GM18511 (cell line): ENCODE data around the gene RAD1.
A peak's percentile ranks its signal among the peaks of the same experiment; 100 is the strongest.

Source experiments
- ATAC-seq: cut with Tn5 transposase; IDR thresholded peaks from one replicate; pipeline ENCODE4 v1.9.1; 2021; ENCODE audit warnings: mild to moderate bottlenecking, moderate library complexity; ENCODE audit not compliant: unreplicated experiment

Gene RAD1

DNA sequence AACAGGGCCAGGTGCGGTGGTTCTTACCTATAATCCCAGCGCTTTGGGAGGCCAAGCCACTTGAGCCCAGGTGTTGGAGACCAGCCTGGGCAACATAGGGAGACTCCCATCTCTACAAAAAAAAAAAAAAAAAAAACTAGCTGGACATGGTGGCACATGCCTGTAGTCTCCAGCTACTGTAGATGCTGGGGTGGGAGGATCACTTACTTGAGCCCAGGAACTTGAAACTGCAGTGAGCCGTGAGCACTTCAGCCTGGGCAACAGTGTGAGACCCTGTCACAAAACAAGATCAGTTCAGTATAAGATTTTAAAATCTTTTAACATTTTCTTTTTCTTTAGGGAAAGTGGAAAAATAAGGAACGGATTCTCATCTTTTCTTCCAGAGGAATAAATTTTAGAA lies 2.7 kb upstream of the RAD1 start:
- no peak for ATAC-seq

DNA sequence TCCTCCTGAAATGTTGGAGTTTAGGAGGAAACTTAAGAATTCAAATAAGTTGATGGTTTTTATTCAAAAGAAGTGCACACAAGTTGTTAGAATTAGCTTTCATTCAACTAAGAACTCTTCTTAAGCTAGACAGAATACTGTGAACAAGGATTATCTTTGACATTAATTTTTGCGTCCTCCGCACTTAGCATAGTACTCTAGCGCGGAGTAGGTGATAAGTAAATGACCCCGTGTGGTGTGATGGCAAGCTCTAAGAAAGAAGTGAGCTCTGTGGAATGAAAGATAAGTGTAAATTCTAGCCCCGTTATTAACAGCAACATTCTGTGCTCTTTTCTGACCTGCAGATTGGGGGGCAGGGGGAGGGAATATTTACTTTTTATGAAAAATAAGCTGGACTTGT lies 1.2 kb upstream of the RAD1 start:
- no peak for ATAC-seq

DNA sequence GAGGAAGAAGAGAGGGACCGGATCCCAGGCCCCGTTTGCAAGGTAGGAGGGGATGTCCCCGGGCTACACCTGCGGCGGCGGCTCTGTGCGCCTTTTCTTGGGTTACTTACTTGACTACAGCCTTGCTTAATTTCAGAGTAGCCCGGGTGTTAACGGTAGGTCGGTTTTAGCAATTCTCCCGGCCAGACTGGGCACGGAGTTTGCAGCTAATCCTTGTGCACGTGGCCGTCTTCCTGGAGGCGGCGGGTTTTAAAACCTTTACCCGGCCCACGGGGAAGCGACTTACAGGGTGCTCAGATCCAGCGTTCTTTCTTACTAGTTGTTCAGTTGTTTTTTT lies 520 bp upstream of the RAD1 start:
- peak; percentile 8 for ATAC-seq

DNA sequence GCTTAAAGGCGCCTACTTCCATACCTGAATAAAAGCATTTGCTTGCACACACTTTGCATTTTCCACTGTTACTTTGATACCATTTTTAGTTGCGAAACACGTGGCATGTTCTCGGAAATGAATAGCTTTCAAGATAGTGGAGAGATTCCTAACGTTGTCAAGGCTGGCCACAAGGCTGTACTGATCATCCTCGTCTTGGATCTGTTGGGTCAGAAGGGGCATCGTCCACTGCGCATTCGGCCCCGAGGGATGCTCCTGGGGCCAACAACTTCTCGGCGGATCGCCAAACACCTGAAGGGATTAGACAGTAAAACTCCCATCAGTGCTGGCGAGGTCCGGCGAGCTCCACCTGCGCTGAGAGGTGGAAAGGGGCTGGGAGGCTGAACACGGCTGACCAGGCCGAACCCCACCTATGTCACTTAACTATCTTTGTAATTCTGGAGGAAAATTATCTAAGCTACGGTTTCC lies 599 bp downstream of the RAD1 start:
- ATAC-seq, result peak; percentile 23

DNA sequence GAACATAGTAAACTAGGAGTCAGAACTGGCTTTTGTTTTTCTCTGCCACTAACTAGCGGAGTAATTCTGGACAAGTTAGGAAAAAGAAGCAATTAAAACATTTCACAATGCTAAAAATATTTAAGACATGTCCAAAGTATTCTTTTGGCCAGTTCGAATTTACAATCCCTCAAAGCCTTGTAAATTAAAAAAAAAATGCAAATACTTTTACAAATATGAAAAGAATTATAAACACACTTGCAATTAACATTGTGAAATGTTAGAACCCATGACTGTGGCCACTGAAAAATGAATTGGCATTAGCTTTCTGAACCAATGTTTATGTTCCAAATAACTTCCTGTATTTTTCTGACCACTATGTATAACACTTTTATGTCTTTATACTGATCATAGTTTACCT lies 2.2 kb downstream of the RAD1 start:
- no peak for ATAC-seq

DNA sequence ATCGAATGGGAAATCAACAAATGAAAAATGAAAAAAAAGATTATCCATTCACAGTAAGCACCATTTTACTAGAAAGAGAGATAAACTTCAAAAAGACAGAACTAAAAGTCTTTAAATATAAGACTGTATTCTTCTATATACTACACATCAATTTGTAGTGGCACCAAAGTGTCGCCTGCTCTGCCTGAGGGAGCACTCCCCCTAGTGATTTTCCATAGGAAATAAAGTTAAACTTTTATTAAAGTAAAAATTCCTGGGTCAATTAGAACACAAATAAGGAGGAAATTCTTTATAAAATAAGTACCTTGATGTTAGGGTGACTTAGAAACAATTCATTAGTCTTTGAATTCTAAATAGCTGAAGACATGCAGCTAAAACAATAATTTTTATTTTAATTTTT lies 9.7 kb downstream of the RAD1 start:
- ATAC-seq, result no peak

DNA sequence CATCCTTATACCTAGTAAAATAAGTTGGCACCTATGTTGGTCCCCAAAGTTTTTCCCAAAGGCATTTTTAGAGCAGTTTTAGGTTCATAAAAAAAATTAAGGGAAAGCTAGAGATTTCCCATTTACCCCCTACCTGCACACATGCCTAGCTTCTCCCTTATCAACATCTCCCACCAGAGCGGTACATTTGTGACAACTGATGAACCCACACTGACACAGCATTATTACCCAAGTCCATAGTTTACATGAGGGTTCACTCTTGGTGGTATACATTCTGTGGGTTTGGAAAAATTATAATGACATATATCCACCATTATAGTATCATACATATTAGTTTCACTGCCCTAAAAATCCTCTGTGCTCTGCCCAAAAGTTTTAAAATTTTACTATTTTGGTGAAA lies 12.0 kb downstream of the RAD1 start:
- ATAC-seq, result no peak

DNA sequence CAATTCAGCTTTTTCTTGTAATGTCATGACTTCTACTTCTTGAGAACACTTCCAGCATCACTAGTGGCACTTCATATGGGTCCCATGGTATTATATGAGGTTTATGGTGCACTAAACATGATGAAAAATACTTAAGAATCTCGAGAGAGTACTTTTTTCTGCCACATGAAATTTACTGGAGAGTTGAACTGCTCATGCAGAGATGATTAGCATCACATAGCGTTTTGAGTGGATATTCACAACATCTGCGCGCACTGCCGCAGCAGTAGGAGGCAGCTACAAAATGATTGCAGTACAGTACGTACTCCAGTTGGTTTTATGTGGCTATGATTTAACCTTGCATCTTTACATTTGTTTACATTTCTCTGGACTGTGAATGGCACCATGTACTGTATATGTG lies 14.7 kb downstream of the RAD1 start:
- no peak for ATAC-seq

DNA sequence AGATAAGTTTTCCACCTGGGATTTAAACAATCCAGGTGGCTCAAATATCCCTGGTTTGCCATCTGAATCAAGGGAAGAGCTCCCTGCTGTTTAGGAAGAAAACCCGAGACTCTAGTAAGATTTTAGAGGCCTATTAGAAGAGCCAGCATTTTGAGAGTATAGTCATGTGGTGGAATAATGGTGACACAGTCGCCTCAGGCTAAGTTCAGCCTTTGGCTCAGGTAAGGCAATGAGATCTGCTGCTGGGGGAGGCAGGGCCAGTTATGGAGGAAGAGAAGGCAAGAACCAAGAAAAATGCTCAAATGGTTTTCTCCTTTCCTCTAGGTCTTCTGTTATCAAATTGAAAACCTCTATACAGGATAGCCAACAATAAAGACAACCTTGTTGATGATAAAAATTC lies 16.2 kb downstream of the RAD1 start:
- ATAC-seq, result no peak

DNA sequence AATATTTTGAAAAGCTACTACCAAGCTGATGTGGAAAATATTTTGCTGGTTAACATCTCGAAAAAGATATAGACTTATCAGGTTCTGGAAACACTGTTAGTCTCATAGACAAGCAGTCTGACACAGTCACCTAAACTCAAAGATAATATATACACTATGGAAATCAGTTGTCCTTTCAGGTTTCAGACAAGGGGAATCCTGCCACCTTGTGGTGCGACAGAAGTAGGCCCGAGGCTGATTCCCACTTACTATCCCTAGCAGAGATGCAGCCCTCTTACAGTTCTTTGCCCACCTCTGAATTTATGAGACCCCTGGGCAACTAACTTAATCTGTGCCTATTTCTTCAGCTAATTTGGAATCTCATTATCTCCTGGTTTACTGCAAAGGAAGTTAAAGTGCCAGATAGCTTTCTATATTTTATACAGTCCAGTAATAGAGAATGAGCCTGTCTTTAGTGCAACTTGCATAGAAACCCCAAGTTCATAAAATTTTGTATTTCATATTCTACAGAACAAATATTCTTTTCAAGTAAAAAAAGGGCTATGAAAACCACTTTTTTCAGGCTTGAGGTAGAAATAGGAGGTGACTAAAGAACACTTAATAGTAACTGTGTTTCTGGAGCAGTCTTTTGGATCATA lies 16.9 kb downstream of the RAD1 start:
- ATAC-seq, result peak; percentile 94

DNA sequence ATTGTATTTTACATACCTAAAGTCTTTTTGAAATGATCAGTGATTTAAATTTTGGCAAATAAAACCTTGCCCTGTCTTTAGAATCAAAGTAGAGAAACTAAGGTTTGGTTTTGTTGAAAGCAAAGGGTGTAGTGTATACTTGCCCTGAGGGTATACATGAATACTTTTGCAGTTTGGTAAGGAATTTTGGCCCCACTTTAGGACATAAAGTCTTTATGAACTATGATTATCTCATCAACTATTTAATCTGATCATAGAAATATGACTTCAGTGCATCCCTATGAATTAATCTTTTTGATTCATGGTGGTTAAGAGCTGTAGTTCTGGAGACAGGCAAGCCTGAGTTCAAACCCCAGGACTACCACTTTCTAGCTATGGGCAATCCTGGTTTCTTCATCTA lies 17.7 kb downstream of the RAD1 start:
- ATAC-seq, result no peak

DNA sequence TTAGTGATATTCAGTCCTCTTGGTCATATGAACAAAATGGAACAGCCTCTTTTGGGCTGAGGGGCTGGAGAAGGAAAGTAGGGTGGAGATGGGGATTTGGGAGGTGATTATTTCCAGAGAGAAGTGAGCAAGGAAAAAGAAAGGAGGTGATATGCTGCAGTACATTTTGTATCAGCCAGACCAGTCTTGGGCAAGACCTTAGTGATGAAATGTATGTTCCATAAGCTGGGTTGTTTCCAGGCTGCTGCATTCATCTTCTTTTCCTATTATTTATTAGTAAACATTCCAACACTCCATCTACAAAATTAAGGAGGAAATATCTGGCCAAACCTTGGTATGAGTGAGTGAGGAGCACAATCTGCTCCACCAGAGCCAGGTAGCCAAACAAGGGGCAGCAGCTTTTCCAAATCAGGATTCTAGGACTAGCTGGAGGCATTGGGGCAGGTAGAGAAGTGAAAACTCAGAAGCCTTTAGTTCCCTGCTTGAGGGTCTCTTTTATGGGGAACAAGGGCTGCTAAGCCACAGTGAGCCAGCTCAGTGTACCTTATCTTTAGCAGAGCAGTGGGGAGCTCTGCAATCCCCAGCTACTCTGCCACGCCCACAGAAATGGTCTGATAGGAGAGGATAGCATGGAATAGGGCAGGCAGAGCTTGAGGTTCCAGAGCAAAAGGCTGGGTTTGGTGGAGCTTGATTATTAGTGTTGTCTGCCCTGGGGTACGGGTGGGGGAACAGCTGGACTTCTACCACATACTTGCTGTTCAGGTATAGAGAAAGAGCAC lies 19.5 kb downstream of the RAD1 start:
- no peak for ATAC-seq

DNA sequence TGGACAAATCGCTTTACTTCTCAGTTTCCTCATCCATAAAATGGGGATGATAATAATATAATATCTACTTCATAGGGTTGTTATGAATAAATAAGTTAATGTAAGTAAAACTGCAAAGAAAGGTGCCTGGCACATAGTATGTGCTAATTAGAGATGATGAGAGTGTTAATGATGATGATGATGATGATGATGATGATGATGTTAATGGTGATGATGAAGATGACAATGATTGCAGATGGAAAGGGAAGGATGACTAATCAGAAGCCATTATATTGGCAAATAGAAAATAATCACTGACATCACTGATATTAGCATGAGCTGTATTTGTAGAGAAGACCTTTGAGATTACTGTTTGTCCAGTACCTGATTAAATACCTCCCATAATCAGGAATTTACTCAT lies 20.6 kb downstream of the RAD1 start:
- ATAC-seq, result no peak

DNA sequence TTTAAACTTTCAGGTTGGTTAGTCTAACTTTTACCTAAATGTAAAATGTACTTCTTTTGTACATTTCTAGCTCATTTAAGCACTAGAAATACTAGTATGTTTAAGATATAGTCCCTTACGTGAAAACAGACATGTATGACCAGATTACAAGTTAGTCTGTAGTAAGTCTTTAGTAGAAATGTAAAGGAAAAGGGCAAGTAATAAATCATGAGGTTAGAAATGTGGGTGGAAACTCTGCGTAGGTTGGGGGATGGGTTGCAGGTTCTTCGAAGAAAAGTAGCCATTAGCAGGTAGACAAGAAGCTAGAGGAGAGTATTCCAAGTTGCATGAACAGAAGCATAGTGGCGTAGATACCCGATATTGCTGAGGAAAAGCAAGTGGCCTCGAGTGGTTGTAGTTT lies 22.9 kb downstream of the RAD1 start:
- ATAC-seq, result no peak

DNA sequence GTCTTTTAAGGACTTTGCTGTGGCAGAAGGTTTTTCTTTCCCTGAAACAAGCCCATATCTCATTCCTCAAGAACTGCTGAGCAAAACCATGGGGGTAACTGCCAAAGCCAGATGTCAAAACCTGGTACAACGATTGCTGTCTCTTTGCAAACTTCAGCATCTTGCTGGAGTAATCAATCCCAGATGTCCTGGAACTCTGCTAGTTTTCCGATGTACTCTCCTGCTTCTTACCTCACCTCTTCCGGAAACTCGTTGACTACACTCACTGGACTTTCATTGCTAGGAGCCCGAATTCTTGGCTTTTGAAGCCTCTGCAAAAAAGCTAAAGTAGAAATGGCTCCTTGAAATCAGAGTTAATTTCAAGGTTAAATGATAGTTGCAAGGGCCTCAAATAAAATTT lies 23.3 kb downstream of the RAD1 start:
- ATAC-seq, result no peak

DNA sequence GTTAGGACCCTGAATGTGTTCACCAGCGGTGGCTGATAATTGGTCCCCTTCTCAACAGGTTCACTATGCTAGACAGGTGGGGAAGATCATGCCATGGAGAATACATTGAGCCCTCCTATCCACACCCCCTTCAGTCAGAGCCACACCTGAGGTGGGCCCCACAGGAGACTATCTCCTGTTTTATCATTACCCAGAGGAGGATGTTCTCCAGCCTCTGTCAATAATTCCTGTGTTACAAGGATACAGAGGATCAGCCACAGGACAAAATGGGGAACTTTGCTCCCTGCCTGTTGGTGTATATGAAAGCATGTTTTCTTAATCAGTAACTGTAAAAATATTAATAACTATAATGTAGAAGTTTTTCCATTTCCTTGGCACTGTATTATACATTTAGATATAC lies 25.9 kb downstream of the RAD1 start:
- ATAC-seq, result no peak

DNA sequence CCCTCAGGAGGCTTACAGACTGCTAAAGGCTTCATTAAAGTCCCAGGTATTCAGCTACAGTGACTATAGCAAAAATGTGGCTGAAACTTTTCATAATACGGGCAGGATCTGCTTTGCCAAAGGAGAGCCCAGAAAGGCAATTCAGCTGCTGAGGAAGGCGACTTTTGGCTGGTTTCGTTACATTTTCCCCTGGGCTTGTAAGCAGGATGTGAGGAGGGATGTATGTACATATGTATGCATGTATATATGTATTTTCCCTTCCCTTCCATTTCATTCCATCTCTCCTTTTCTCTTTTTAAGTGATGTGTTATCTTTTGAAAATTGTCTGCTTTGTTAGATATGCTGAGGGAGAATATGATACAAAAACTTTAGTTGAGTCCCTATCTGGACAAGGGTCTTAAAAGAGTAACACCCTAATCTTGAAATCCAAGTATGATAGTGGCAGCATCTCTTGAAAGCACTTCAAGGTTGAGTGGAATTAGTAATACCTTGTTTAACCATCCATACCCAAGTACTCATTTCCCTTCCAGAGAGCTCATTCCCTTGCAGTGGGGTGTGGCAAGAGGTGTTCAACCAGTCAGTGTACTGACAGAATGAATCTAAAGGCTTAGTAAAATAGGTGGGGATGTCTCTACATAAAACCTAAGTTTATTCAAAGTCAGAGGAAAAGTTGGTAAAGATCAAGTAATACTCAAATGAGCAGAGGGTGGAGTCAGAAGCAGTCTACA lies 28.7 kb downstream of the RAD1 start:
- no peak for ATAC-seq

DNA sequence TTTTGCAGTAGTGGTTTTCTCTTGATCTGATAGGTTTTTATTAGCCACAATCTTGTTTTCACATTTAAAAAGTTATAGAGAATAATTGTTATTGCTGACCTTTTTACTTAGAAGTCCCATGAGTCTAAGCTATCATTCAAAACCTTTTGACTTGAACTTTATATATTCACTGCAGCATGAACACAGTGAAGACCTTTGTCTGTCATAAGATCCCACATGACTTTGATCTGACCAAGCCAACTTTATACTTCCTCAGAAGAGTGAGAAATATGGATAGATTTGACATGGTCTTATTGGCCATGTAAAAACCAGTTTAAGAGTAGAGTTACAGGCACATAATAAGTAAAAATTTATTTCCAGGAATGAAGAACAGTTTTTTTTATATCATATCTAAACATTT lies 34.1 kb downstream of the RAD1 start:
- no peak for ATAC-seq

DNA sequence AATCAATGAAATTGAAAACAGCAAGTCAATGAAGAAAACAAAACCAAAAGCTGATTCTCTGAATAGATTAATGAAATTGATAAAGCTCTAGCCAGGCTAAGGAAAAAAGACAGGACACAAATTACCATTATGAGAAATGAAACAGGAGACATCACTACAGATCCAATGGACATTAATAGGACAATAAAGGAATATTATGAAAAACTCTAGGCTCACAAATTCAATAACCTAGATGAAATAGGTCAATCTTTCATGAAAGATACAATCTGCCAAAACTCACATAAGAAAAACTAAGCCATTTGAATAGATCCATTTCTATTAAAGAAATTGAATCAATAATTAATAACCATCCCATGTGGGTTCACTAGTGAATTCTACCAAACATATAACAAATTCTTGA lies 39.0 kb downstream of the RAD1 start:
- no peak for ATAC-seq

DNA sequence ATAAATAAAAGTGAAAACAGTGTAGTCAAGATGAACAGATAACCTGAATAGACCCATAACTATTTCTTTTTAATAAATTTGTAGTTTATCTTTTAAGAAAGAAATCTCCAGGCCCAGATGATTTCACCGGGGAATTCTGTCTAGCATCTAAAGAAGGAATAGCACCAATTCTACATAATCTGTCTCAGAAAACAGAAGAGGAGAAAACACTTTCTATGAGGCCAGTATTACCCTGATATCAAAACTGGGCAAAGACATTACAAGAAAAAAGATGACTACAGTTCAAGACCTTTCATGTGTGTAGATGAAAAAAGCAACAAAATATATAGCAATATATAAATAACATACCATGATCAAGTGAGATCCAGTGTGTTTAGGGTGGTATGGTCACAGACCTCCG lies 44.9 kb downstream of the RAD1 start:
- no peak for ATAC-seq

DNA sequence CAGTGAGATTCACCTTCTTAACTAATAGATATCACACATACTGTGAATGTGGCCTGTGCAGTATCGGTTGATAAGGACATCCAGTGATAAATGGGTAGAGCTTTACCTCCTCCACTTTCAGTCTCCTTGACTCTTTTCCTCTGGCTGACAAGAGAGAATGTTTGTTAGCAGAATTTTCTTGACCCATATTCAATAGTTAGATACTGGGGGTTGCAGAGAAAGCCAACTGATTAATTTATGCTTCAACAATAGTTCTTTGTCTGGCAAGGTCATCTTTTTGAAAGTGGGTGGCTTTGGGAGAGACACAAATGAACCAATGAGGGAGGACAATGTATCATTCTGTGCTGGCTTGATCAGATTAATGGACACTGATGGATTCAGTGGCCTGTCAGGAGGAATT lies 46.0 kb downstream of the RAD1 start:
- ATAC-seq, result no peak

DNA sequence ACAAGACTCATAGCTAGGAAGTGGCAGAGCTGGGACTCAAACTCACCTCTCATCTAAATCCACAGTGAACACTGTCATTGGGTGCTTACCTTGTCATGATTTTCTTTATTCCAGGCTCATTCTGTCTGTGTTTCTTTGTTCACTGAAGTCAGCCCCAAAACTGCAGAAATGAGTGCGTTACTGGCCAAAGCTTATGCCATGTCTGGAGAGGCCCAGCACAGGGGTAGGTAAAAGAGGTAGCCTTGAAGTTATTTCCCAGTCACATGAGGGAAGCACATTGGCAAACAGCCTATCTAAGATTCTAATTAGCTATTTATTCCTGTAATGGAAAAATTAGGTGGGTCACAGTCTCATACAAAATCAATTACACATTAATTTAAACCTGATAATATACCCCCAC lies 46.5 kb downstream of the RAD1 start:
- ATAC-seq, result no peak
